SK-N-SH treated with all-trans-retinoic acid at 6 μM for 48 hours (cell line): ENCODE measurements around the gene GDPD4.

Experiments
- ATAC-seq: fragments of 200-7000 bp; cut with Tn5 transposase; 3 replicates; pipeline ENCODE4 v1.9.1; 2020; ENCODE audit warnings: mild to moderate bottlenecking, moderate library complexity
- ARNTL ChIP-seq: fragments of 450-650 bp; formaldehyde crosslinking; IDR thresholded peaks from 2 replicates; pipeline ENCODE4 v1.5.0; 2020; ENCODE audit warnings: low read depth, mild to moderate bottlenecking, moderate library complexity, borderline replicate concordance
- BACH2 ChIP-seq: fragments of 250-450 bp; sonication (Bioruptor Pico); IDR thresholded peaks from 2 replicates; pipeline ENCODE4 v1.9.0; 2021; ENCODE audit warnings: mild to moderate bottlenecking, borderline replicate concordance
- CREB5 ChIP-seq: fragments of 250-450 bp; sonication (Bioruptor Pico); IDR thresholded peaks from 2 replicates; pipeline ENCODE4 v1.5.1; 2020; ENCODE audit warnings: low read depth, mild to moderate bottlenecking, moderate library complexity
- CSDC2 ChIP-seq: fragments of 250-450 bp; sonication (Bioruptor Pico); IDR thresholded peaks from 2 replicates; pipeline ENCODE4 v1.5.0; 2020; ENCODE audit warnings: mild to moderate bottlenecking, moderate library complexity
- GLIS3 ChIP-seq: fragments of 250-450 bp; sonication (Bioruptor Pico); IDR thresholded peaks from 2 replicates; pipeline ENCODE4 v1.5.0; 2020; ENCODE audit warnings: mild to moderate bottlenecking, moderate library complexity
- ISL1 ChIP-seq: fragments of 250-450 bp; sonication (Bioruptor Pico); IDR thresholded peaks from 2 replicates; pipeline ENCODE4 v2.1.2; 2022; ENCODE audit warnings: mild to moderate bottlenecking, moderate library complexity
- OSR1 ChIP-seq: fragments of 250-450 bp; sonication (Bioruptor Pico); IDR thresholded peaks from 2 replicates; pipeline ENCODE4 v1.8.0; 2022; ENCODE audit warnings: moderate library complexity, mild to moderate bottlenecking, inconsistent platforms
- POU6F1 ChIP-seq: fragments of 250-450 bp; sonication (Bioruptor Pico); IDR thresholded peaks from 2 replicates; pipeline ENCODE4 v1.8.0; 2021; ENCODE audit warnings: low read depth, mild to moderate bottlenecking, moderate library complexity, borderline replicate concordance
- PPARA ChIP-seq: fragments of 250-450 bp; sonication (Bioruptor Pico); IDR thresholded peaks from 2 replicates; pipeline ENCODE4 v1.5.0; 2020; ENCODE audit warnings: mild to moderate bottlenecking, borderline replicate concordance
- RARB ChIP-seq: fragments of 250-450 bp; sonication (Bioruptor Pico); IDR thresholded peaks from 2 replicates; pipeline ENCODE4 v1.8.0; 2021; ENCODE audit warnings: mild to moderate bottlenecking, moderate library complexity
- SNAI2 ChIP-seq: fragments of 250-450 bp; sonication (Bioruptor Pico); IDR thresholded peaks from 2 replicates; pipeline ENCODE4 v1.5.0; 2020; ENCODE audit warnings: mild to moderate bottlenecking, moderate library complexity
- TCF4 ChIP-seq: fragments of 250-450 bp; sonication (Bioruptor Pico); IDR thresholded peaks from 2 replicates; pipeline ENCODE4 v1.8.0; 2021; ENCODE audit warnings: mild to moderate bottlenecking, moderate library complexity, borderline replicate concordance
- TOX ChIP-seq: fragments of 250-450 bp; sonication (Bioruptor Pico); IDR thresholded peaks from 2 replicates; pipeline ENCODE4 v1.8.0; 2021; ENCODE audit warnings: mild to moderate bottlenecking, moderate library complexity, borderline replicate concordance
- ZC3H10 ChIP-seq: fragments of 250-450 bp; sonication (Bioruptor Pico); IDR thresholded peaks from 2 replicates; pipeline ENCODE4 v1.5.1; 2021; ENCODE audit warnings: mild to moderate bottlenecking, moderate library complexity
- ZFP3 ChIP-seq: fragments of 250-450 bp; sonication (Bioruptor Pico); IDR thresholded peaks from 2 replicates; pipeline ENCODE4 v1.5.0; 2020; ENCODE audit warnings: mild to moderate bottlenecking, moderate library complexity
- ZFP30 ChIP-seq: fragments of 450-650 bp; formaldehyde crosslinking; IDR thresholded peaks from 2 replicates; pipeline ENCODE4 v1.5.0; 2022; ENCODE audit warnings: mild to moderate bottlenecking, moderate library complexity
- ZNF565 ChIP-seq: fragments of 450-650 bp; formaldehyde crosslinking; conservative IDR thresholded peaks from 2 replicates; pipeline ENCODE4 v1.5.0; 2020; ENCODE audit warnings: low read depth, mild to moderate bottlenecking, moderate library complexity
- ZNF70 ChIP-seq: fragments of 450-650 bp; formaldehyde crosslinking; IDR thresholded peaks from 2 replicates; pipeline ENCODE4 v1.5.0; 2020; ENCODE audit warnings: mild to moderate bottlenecking, moderate library complexity
- ZNF8 ChIP-seq: fragments of 450-650 bp; formaldehyde crosslinking; IDR thresholded peaks from 2 replicates; pipeline ENCODE4 v1.5.0; 2020; ENCODE audit warnings: mild to moderate bottlenecking, moderate library complexity
- TF ChIP-seq, protein P1 (sequence below): fragments of 250-450 bp; sonication (Bioruptor Pico); IDR thresholded peaks from 2 replicates; pipeline ENCODE4 v1.5.1; 2021; ENCODE audit warnings: mild to moderate bottlenecking, moderate library complexity
- TF ChIP-seq, protein P2 (sequence below): fragments of 250-450 bp; sonication (Bioruptor Pico); IDR thresholded peaks from 2 replicates; pipeline ENCODE4 v1.5.0; 2020; ENCODE audit warnings: mild to moderate bottlenecking, moderate library complexity

GDPD4 gene

DNA sequence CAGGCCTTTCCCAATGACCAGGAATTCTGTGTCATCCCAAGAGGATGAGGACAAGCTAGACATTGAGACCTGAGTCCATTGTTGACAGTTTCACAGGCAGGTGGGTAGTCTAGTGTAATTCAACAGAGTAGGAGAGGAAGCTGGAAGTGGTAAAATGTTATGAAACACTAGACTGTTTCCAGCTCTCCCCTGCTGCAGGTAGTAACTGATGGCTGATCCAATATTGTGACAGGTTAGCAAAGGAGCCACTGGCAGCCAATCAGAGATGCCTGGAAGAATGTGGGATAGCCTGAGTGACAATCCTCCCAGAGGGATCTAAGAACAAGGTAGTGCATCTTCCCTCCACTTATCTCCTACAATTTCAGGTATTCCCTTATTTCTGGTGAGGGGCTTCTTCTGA is 10.6 kb upstream of the GDPD4 start:
- ATAC-seq = no peak
- TF ChIP-seq, protein P1, sequence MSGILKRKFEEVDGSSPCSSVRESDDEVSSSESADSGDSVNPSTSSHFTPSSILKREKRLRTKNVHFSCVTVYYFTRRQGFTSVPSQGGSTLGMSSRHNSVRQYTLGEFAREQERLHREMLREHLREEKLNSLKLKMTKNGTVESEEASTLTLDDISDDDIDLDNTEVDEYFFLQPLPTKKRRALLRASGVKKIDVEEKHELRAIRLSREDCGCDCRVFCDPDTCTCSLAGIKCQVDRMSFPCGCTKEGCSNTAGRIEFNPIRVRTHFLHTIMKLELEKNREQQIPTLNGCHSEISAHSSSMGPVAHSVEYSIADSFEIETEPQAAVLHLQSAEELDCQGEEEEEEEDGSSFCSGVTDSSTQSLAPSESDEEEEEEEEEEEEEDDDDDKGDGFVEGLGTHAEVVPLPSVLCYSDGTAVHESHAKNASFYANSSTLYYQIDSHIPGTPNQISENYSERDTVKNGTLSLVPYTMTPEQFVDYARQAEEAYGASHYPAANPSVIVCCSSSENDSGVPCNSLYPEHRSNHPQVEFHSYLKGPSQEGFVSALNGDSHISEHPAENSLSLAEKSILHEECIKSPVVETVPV = no peak
- TF ChIP-seq ZFP3 (CRISPR knock-in tag) = no peak

DNA sequence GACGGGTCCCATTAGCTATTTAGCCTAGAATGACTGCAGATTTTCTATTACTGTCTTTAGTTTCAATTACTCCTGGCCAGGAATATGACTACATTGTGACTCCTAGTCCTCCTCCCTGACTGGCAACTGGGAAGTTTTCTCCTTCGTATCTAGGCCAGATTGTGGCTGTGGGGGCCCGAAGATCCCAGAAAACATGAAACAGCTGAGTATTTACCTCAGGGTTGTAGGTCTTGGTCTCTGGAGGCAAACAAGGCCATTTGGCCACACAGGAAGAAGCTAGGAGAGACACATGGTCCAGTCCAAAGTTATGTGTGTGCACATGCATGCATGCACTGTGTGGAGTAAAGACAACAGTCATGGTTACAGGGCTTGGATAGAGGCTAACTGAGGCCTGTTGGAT is 10.2 kb upstream of the GDPD4 start:
- TF ChIP-seq ZC3H10 (CRISPR knock-in tag) (no peak), ZNF8 (CRISPR knock-in tag) (no peak), ZFP30 (CRISPR knock-in tag) (no peak), ARNTL (CRISPR knock-in tag) (no peak), RARB (CRISPR knock-in tag) (no peak), OSR1 (CRISPR knock-in tag) (no peak), ZNF70 (CRISPR knock-in tag) (no peak), ZFP3 (CRISPR knock-in tag) (no peak), TCF4 (CRISPR knock-in tag) (no peak), CREB5 (CRISPR knock-in tag) (no peak), BACH2 (no peak), ZNF565 (CRISPR knock-in tag) (no peak), CSDC2 (CRISPR knock-in tag) (no peak), ISL1 (CRISPR knock-in tag) (no peak), POU6F1 (CRISPR knock-in tag) (no peak)
- TF ChIP-seq, protein P2, sequence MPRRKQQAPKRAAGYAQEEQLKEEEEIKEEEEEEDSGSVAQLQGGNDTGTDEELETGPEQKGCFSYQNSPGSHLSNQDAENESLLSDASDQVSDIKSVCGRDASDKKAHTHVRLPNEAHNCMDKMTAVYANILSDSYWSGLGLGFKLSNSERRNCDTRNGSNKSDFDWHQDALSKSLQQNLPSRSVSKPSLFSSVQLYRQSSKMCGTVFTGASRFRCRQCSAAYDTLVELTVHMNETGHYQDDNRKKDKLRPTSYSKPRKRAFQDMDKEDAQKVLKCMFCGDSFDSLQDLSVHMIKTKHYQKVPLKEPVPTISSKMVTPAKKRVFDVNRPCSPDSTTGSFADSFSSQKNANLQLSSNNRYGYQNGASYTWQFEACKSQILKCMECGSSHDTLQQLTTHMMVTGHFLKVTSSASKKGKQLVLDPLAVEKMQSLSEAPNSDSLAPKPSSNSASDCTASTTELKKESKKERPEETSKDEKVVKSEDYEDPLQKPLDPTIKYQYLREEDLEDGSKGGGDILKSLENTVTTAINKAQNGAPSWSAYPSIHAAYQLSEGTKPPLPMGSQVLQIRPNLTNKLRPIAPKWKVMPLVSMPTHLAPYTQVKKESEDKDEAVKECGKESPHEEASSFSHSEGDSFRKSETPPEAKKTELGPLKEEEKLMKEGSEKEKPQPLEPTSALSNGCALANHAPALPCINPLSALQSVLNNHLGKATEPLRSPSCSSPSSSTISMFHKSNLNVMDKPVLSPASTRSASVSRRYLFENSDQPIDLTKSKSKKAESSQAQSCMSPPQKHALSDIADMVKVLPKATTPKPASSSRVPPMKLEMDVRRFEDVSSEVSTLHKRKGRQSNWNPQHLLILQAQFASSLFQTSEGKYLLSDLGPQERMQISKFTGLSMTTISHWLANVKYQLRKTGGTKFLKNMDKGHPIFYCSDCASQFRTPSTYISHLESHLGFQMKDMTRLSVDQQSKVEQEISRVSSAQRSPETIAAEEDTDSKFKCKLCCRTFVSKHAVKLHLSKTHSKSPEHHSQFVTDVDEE (CRISPR knock-in tag) = no peak
- no peak for ATAC-seq

DNA sequence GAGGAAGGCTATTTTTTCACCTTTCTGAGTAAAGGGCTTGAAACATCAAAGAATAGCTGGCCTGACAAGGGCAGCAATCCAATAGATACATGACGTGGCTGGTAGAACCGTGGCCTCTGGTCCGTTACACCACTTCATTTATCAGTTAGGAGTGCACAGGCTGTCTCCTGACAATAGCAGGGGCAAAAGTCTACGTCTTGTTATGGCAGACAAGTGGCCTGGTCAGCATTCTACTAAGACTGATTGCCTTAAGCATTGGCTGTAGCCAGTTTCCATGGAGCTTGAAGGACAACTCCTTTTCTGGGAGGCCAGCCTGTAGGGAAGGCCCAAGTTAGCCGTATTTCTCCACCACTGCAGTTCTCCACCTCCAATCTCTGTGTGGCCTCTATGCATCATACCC is 9.2 kb upstream of the GDPD4 start:
- TF ChIP-seq TCF4 (CRISPR knock-in tag) (no peak), GLIS3 (CRISPR knock-in tag) (no peak), ZNF70 (CRISPR knock-in tag) (no peak), PPARA (CRISPR knock-in tag) (no peak), ZFP30 (CRISPR knock-in tag) (no peak), ZNF8 (CRISPR knock-in tag) (no peak), TOX (CRISPR knock-in tag) (no peak), BACH2 (no peak), ARNTL (CRISPR knock-in tag) (no peak), CREB5 (CRISPR knock-in tag) (no peak), RARB (CRISPR knock-in tag) (no peak), ZFP3 (CRISPR knock-in tag) (no peak), SNAI2 (CRISPR knock-in tag) (no peak)
- no peak for ATAC-seq
